ENCODE data around the gene KIFBP. TPM values are rescaled to one million over a fixed set of nuclear protein-coding genes. Genes with fewer than 3 reads are reported as not detected.
A peak's percentile ranks its signal among the peaks of the same experiment; 100 is the strongest.
"Not testable (repeated sequence)": the region's sequence is repeated elsewhere in the genome, so short reads cannot be mapped to it uniquely, and the experiment has no call there.

The KIFBP gene
- total and polyA plus RNA-seq, 2 experiments from 2014 or later, result 54.0 to 56.5 TPM

DNA sequence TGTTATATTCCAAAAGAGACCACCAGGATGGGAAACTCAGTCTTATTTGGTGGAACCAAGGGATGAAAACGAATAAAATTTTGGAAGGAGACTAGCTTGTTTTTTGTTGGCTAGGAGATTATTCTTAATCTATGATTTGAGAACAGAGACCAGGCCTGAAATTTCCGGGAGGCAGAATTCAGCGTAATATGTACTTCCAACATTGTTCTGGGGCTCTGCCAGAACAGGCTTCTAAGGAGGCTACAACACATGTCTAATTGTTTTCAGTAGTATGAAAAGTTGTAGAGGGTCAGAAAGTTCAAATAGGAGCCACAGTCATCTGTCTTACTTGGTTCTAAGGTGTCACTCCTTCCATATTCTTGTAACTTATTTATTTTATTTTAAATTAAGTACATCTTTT is 30.9 kb upstream of the KIFBP start:
- WGBS, 2 experiments (ENCODE audit: low coverage in 1 of 2, low lambda C conversion rate in 2 of 2, missing lambda C conversion rate in 2 of 2), result 5 to 7% methylated on average over 3 of the region's 3 CpGs
- Histone ChIP-seq H3K9me2 (ENCODE audit: insufficient read depth) (no peaks in the 10 kb centered on the region), H3K27me3 (replicated peaks; ENCODE audit: insufficient read depth) (no peaks in the 10 kb centered on the region), H3F3A (ENCODE audit: insufficient read depth) (peaks cover 29% of the 10 kb centered on the region), H3K4me1 (ENCODE audit: insufficient read depth) (peaks cover 15% of the 10 kb centered on the region), H3K79me2 (ENCODE audit: insufficient read depth) (peaks cover 63% of the 10 kb centered on the region), H3K9me3 (ENCODE audit: low read depth) (no peaks in the 10 kb centered on the region), H3K27ac (peak overlapping the region; percentile 88), H3K4me2 (ENCODE audit: unreplicated experiment) (peak overlapping the region; percentile 99), H3K36me3 (ENCODE audit: low read depth) (peaks cover 28% of the 10 kb centered on the region), H3K9ac (peak overlapping the region; percentile 92), H4K20me1 (ENCODE audit: insufficient read depth) (no peaks in the 10 kb centered on the region), H2AFZ (no peak overlapping the region), H3K4me3 (peak overlapping the region; percentile 82)
- DNase-seq, result peak; percentile 50
- TF ChIP-seq EZH2 (IDR thresholded peaks at IDR 0.05; ENCODE audit: insufficient read depth, poor library complexity, severe bottlenecking) (no peak), EZH2phosphoT487 (IDR thresholded peaks at IDR 0.05; ENCODE audit: insufficient read depth, low read depth) (no peak)
- in situ Hi-C loops (cut with MboI), result no loop called here

DNA sequence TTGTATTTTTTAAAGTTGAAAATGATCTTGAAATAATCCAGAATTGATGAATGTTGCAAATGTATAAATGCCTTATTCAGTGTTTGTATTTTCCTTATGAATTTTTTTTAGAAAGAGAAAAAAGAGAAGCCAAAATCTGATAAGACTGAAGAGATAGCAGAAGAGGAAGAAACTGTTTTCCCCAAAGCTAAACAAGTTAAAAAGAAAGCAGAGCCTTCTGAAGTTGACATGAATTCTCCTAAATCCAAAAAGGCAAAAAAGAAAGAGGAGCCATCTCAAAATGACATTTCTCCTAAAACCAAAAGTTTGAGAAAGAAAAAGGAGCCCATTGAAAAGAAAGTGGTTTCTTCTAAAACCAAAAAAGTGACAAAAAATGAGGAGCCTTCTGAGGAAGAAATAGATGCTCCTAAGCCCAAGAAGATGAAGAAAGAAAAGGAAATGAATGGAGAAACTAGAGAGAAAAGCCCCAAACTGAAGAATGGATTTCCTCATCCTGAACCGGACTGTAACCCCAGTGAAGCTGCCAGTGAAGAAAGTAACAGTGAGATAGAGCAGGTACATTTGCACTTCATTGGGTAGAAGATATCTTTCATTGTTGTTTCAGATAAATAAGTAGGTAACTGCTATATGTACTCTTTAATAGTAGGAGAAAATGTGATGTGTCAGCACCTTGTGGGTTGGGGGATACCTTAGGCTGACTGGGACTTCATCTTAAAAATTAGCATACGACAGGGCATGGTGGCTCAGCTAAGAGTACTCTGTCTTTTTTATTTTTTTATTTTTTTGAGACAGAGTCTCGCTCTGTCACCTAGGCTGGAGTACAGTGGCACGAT is 28.7 kb upstream of the KIFBP start:
- H3K9me2 ChIP-seq (ENCODE audit: insufficient read depth), result no peaks in the 10 kb centered on the region
- H3K4me1 ChIP-seq (ENCODE audit: insufficient read depth), result peaks cover 15% of the 10 kb centered on the region
- H3K4me3 ChIP-seq, result no peak overlapping the region
- H3K9ac ChIP-seq, result no peak overlapping the region
- no peaks in the 10 kb centered on the region for H4K20me1 ChIP-seq (ENCODE audit: insufficient read depth)
- H2AFZ ChIP-seq, result no peak overlapping the region
- DNase-seq, result no peak
- no peak overlapping the region for H3K4me2 ChIP-seq (ENCODE audit: unreplicated experiment)
- in situ Hi-C loops (cut with MboI), result no loop called here
- 86 to 89% methylated on average over 4 of the region's 4 CpGs for WGBS, 2 experiments (ENCODE audit: low coverage in 1 of 2, low lambda C conversion rate in 2 of 2, missing lambda C conversion rate in 2 of 2)
- TF ChIP-seq EZH2 (IDR thresholded peaks at IDR 0.05; ENCODE audit: insufficient read depth, poor library complexity, severe bottlenecking) (no peak), EZH2phosphoT487 (IDR thresholded peaks at IDR 0.05; ENCODE audit: insufficient read depth, low read depth) (no peak)
- peaks cover 41% of the 10 kb centered on the region for H3K36me3 ChIP-seq (ENCODE audit: low read depth)
- H3F3A ChIP-seq (ENCODE audit: insufficient read depth), result peaks cover 23% of the 10 kb centered on the region
- no peaks in the 10 kb centered on the region for H3K27me3 ChIP-seq (replicated peaks; ENCODE audit: insufficient read depth)
- H3K27ac ChIP-seq, result no peak overlapping the region
- H3K79me2 ChIP-seq (ENCODE audit: insufficient read depth), result peaks cover 85% of the 10 kb centered on the region
- H3K9me3 ChIP-seq (ENCODE audit: low read depth), result no peaks in the 10 kb centered on the region

DNA sequence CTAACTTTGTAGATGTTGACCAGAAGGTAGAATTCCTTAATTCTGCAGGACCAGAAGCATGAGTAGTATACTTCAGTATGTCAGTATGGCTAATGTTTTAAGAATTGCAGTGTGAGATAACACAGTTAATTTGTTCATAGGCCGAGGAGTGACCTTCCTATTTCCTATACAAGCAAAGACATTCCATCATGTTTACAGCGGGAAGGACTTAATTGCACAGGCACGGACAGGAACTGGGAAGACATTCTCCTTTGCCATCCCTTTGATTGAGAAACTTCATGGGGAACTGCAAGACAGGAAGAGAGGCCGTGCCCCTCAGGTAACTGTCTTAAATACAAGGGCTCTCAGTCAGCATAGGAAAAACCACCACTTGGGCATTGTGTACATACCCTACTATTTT is 25.5 kb upstream of the KIFBP start:
- no peak for DNase-seq
- peaks cover 72% of the 10 kb centered on the region for H3K36me3 ChIP-seq (ENCODE audit: low read depth)
- H3F3A ChIP-seq (ENCODE audit: insufficient read depth), result no peaks in the 10 kb centered on the region
- no peaks in the 10 kb centered on the region for H4K20me1 ChIP-seq (ENCODE audit: insufficient read depth)
- no peak overlapping the region for H2AFZ ChIP-seq
- H3K4me1 ChIP-seq (ENCODE audit: insufficient read depth), result peaks cover 7% of the 10 kb centered on the region
- in situ Hi-C loops (cut with MboI), result no loop called here
- no peaks in the 10 kb centered on the region for H3K9me3 ChIP-seq (ENCODE audit: low read depth)
- H3K9ac ChIP-seq, result no peak overlapping the region
- no peaks in the 10 kb centered on the region for H3K27me3 ChIP-seq (replicated peaks; ENCODE audit: insufficient read depth)
- TF ChIP-seq EZH2 (IDR thresholded peaks at IDR 0.05; ENCODE audit: insufficient read depth, poor library complexity, severe bottlenecking) (no peak), EZH2phosphoT487 (IDR thresholded peaks at IDR 0.05; ENCODE audit: insufficient read depth, low read depth) (no peak)
- WGBS, 2 experiments (ENCODE audit: low coverage in 1 of 2, low lambda C conversion rate in 2 of 2, missing lambda C conversion rate in 2 of 2), result 77 to 80% methylated on average over 4 of the region's 4 CpGs
- no peak overlapping the region for H3K4me3 ChIP-seq
- H3K4me2 ChIP-seq (ENCODE audit: unreplicated experiment), result no peak overlapping the region
- H3K9me2 ChIP-seq (ENCODE audit: insufficient read depth), result no peaks in the 10 kb centered on the region
- H3K27ac ChIP-seq, result no peak overlapping the region
- peaks cover 98% of the 10 kb centered on the region for H3K79me2 ChIP-seq (ENCODE audit: insufficient read depth)

DNA sequence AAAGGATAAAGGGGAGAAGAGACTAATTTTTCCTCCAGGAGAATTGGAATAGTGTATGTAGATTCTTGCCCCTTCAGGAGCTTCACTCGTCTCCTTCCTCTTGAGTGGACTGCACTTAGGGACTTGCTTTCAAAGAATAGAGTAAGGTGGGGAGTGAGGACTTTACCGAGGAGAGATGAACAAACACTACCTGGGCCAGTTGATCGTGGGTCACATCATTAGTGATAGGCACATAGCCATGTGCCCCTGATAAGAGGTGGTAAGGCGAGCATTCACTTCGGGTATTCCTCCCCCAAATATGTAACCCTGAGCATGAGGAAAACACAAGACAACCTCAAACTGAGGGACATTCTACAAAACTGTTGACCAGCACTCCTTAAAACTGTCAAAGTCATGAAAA is 14.6 kb upstream of the KIFBP start:
- H3K4me1 ChIP-seq (ENCODE audit: insufficient read depth), result no peaks in the 10 kb centered on the region
- H3K4me2 ChIP-seq (ENCODE audit: unreplicated experiment), result no peak overlapping the region
- peaks cover 96% of the 10 kb centered on the region for H3K79me2 ChIP-seq (ENCODE audit: insufficient read depth)
- no peak overlapping the region for H3K9ac ChIP-seq
- H3F3A ChIP-seq (ENCODE audit: insufficient read depth), result peaks cover 49% of the 10 kb centered on the region
- H3K9me2 ChIP-seq (ENCODE audit: insufficient read depth), result no peaks in the 10 kb centered on the region
- no peak overlapping the region for H2AFZ ChIP-seq
- H3K27me3 ChIP-seq (replicated peaks; ENCODE audit: insufficient read depth), result no peaks in the 10 kb centered on the region
- TF ChIP-seq EZH2 (IDR thresholded peaks at IDR 0.05; ENCODE audit: insufficient read depth, poor library complexity, severe bottlenecking) (no peak), EZH2phosphoT487 (IDR thresholded peaks at IDR 0.05; ENCODE audit: insufficient read depth, low read depth) (no peak)
- H4K20me1 ChIP-seq (ENCODE audit: insufficient read depth), result no peaks in the 10 kb centered on the region
- no peaks in the 10 kb centered on the region for H3K9me3 ChIP-seq (ENCODE audit: low read depth)
- no peak overlapping the region for H3K27ac ChIP-seq
- DNase-seq, result no peak
- no peak overlapping the region for H3K4me3 ChIP-seq
- in situ Hi-C loops (cut with MboI), result no loop called here
- peaks cover 92% of the 10 kb centered on the region for H3K36me3 ChIP-seq (ENCODE audit: low read depth)
- WGBS, 2 experiments (ENCODE audit: low coverage in 1 of 2, low lambda C conversion rate in 2 of 2, missing lambda C conversion rate in 2 of 2), result 88 to 89% methylated on average over 5 of the region's 5 CpGs

DNA sequence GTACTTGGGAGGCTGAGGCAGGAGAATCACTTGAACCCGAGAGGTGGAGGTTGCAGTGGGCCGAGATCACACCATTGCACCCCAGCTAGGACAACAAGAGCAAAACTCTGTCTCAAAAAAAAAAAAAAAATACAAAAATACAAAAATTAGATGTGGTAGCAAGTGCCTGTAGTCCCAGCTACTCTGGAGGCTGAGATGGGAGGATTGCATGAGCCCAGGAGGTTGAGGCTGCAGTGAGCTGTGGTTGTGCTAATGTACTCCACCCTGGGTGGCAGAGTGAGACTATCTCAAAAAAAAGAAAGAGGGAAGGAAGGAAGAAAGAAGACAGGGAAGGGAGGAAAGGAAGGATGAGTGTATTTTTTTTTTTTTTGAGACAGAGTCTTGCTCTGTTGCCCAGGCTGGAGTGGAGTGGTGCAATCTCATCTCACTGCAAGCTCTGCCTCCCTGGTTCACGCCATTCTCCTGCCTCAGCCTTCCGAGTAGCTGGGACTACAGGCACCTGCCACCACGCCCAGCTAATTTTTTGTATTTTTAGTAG is 12.6 kb upstream of the KIFBP start:
- H3K4me1 ChIP-seq (ENCODE audit: insufficient read depth); H3K4me3 ChIP-seq; DNase-seq; H3K9me3 ChIP-seq (ENCODE audit: low read depth); H3K27me3 ChIP-seq (replicated peaks; ENCODE audit: insufficient read depth); H2AFZ ChIP-seq; H4K20me1 ChIP-seq (ENCODE audit: insufficient read depth); H3K9ac ChIP-seq; H3K4me2 ChIP-seq (ENCODE audit: unreplicated experiment); H3K27ac ChIP-seq; H3K9me2 ChIP-seq (ENCODE audit: insufficient read depth): not testable (repeated sequence)
- Histone ChIP-seq H3K36me3 (ENCODE audit: low read depth) (peaks cover 91% of the 10 kb centered on the region), H3K79me2 (ENCODE audit: insufficient read depth) (peaks cover 95% of the 10 kb centered on the region), H3F3A (ENCODE audit: insufficient read depth) (peaks cover 45% of the 10 kb centered on the region)
- WGBS, 2 experiments (ENCODE audit: low coverage in 1 of 2, low lambda C conversion rate in 2 of 2, missing lambda C conversion rate in 2 of 2), result 97 to 98% methylated on average over 4 to 5 of the region's 5 CpGs
- in situ Hi-C loops (cut with MboI), result loop anchor here (25.0 kb wide), 1 partner anchor 436 kb away; the partner anchor contains the start of gene TACR2

DNA sequence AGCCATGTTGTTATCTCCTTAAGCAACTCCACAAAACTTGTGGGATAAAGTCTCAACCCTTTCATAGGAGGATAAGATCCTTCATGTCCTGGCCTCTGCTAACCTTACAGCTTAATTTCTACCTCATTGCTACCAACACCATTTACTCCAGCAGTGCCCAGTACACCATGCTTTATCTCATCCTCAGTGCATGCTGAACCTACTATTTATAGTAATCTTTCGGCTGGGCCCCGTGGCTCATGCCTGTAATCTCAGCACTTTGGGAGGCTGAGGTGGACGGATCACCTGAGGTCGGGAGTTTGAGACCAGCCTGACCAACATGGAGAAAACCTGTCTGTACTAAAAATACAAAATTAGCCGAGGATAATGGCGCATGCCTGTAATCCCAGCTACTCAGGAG is 8.9 kb upstream of the KIFBP start:
- not testable (repeated sequence) for H3K4me3 ChIP-seq; H3K27ac ChIP-seq; H3K9me3 ChIP-seq (ENCODE audit: low read depth); H4K20me1 ChIP-seq (ENCODE audit: insufficient read depth); DNase-seq; H3K9me2 ChIP-seq (ENCODE audit: insufficient read depth); H3K27me3 ChIP-seq (replicated peaks; ENCODE audit: insufficient read depth); H2AFZ ChIP-seq; H3K4me1 ChIP-seq (ENCODE audit: insufficient read depth); H3K9ac ChIP-seq; H3K4me2 ChIP-seq (ENCODE audit: unreplicated experiment)
- Histone ChIP-seq H3F3A (ENCODE audit: insufficient read depth) (peaks cover 68% of the 10 kb centered on the region), H3K79me2 (ENCODE audit: insufficient read depth) (peaks cover 89% of the 10 kb centered on the region), H3K36me3 (ENCODE audit: low read depth) (peaks cover 91% of the 10 kb centered on the region)
- 81 to 92% methylated on average over 6 of the region's 6 CpGs for WGBS, 2 experiments (ENCODE audit: low coverage in 1 of 2, low lambda C conversion rate in 2 of 2, missing lambda C conversion rate in 2 of 2)
- in situ Hi-C loops (cut with MboI), result loop anchor here (25.0 kb wide), 1 partner anchor 433 kb away; the partner anchor contains the start of gene TACR2

Data from GM23248 (cell line).